Measurements from ENCODE around the gene OCLN. TPM values are rescaled to one million over a fixed set of nuclear protein-coding genes. Genes with fewer than 3 reads are reported as not detected.

Gene OCLN
- total RNA-seq, 1 donor from 2014 or later = 15.3 TPM

Other genes starting within 250 kb of the OCLN start
- gene CCDC125, start 160.0 kb upstream of the OCLN start, total RNA-seq = 1.7 and 2.5 TPM in 2 replicates
- gene AK6, start 123.3 kb upstream of the OCLN start, total RNA-seq = 33.9 and 52.3 TPM in 2 replicates
- gene TAF9, start 123.3 kb upstream of the OCLN start, total RNA-seq = 90.5 and 92.7 TPM in 2 replicates
- gene RAD17, start 123.0 kb upstream of the OCLN start, total RNA-seq = 24.1 and 25.7 TPM in 2 replicates
- 10.1 and 10.6 TPM in 2 replicates for gene MARVELD2, start 77.7 kb upstream of the OCLN start, total RNA-seq
- 39.3 and 39.4 TPM in 2 replicates for gene GTF2H2C, start 67.4 kb downstream of the OCLN start, total RNA-seq

All from astrocyte (in vitro differentiated cells and primary cell).